Renal cortex interstitium (tissue), 11 donors: ENCODE data around the gene KRT73. TPM values are rescaled to one million over a fixed set of nuclear protein-coding genes. Genes with fewer than 3 reads are reported as not detected.

Experiments used
- DNase-seq, 11 donors: peaks; one replicate each; pipeline ENCODE4 v3.0.0-alpha.2; 2013; ENCODE audit warnings: low read depth in 9 of 11, low spot score in 4 of 11; ENCODE audit errors: extremely low read depth in 1 of 11
- polyA plus RNA-seq, 3 donors: library from polyadenylated mRNA; unstranded; fragments of 120-200 nt; gene quantifications; one replicate each; pipeline ENCODE4 v1.2.1, GENCODE V29; 2013; ENCODE audit not compliant: insufficient read length in 3 of 3

KRT73 gene
- polyA plus RNA-seq, 3 donors = 0.04 TPM; not detected in 2

DNA sequence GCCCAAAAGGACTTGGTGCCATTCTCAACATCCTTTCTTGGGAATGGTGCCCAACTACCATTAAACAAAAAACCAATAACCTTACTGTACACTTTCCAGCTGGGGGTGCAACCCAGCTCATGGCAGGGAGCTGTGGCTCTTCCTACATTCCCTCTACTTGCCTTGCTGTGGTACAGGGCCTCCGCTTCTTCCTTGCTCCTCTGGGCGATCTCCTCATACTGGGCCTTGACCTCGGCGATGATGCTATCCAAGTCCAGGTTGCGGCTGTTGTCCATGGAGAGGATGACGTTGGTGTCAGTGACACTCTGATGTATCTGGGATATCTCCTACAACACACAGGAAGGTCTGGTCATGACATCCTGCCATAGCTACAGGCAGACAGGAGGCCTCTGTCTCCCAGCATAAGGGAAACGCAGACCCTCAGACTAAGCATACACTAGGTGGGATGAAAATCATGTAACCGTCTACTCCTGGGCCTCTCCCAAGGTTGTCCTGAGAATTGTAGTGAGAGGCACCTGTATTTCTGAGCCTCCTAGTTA is 29.7 kb upstream of the KRT73 start:
- DNase-seq = no peak

DNA sequence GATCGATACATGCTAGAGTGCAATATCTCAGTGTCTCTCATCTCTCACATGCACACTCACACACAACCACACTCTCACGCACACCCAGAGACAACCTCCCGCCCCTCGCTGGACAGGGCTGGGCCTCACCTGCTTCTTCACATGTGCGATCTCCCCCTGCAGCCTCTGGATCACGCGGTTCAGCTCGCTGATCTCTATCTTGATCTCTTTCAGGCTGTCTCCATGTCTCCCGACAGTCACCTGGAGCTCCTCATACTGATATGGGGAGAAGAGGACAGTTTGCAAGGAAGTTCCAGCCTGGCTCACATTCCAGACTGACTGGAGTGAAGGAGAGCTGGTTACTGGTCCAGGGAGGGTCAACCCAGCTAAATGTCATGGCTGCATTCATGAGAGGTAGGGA is 29.2 kb upstream of the KRT73 start:
- DNase-seq = no peak

DNA sequence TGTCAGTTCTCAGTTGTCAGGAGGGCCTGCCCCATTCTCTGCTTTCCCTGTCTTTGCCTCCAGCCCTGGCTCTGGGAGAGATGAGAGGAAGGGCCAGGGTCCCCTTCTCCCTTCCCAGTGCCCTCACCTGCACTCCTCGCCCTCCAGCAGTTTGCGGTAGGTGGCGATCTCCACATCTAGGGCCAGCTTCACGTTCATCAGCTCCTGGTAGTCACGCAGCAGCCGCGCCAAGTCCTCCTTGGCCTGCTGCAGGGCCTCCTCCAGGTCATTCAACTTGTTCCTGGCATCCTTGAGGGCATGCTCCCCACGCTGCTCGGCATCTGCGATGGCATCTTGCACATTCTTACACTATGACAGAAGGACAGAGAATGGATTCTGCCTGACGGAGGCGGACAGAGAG is 28.3 kb upstream of the KRT73 start:
- no peak for DNase-seq

DNA sequence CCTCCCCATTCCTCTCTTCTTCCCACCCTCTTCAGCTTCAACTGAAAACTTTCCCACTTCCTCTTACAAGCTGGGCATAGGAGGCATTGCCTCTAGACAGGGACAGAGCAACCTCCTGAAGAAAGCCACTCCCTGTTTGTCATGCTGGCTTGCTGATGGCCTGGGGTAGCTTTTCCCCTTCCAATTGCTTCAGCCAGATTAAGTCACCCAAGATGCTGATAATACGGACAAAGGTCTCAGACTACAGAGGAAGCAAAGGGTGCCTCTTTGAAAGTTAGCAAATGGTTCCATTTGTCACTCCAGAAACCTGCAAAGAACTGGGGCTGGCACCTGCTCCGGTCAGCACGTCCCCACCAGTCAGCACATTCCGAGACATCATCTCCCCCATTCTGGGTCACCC is 27.6 kb upstream of the KRT73 start:
- no peak for DNase-seq

DNA sequence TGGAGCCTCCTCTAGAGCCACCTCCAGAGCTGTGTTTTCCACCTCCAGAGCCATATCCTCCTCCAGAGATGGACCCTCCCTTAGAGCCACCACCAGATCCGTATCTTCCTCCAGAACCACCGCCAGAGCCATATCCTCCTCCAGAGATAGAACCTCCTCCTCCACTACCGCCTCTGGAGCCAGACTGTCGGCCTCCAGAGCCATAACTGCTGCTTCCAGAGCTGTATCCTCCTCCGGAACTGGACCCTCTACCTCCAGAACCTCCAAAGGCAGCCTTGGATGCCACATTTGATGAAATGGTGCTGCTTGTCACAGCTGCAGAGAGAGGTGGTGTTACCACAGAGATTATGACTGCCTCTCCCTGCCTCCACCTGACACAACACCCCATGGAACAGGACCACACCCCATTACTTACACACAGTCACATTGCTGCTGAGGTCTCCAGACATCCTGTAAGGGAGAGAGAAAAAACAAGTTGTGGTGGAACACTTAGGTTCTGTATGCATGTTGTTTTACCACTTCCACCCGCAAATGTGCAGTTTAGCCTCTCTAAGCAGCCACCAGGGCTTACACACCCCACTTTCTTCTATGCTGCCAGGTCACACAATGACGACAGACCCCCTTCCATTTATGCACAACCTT is 26.9 kb upstream of the KRT73 start:
- DNase-seq = no peak

DNA sequence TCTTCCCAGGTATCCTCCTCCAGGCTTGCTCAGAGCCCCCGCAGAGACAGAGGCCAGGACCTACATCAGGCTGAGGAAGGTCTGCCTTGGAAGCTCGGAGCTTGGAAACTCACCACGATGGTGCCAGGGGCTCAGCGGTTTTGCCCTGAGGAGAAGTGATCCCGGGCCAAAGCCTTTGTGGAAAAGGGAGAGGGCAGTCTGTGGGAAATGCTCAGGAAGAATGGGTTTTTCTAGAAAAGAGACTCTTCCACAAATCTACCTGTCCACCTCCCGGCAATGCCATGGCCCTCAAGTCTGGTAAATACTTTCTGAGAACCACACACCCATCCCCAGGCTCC is 25.7 kb upstream of the KRT73 start:
- DNase-seq = no peak

DNA sequence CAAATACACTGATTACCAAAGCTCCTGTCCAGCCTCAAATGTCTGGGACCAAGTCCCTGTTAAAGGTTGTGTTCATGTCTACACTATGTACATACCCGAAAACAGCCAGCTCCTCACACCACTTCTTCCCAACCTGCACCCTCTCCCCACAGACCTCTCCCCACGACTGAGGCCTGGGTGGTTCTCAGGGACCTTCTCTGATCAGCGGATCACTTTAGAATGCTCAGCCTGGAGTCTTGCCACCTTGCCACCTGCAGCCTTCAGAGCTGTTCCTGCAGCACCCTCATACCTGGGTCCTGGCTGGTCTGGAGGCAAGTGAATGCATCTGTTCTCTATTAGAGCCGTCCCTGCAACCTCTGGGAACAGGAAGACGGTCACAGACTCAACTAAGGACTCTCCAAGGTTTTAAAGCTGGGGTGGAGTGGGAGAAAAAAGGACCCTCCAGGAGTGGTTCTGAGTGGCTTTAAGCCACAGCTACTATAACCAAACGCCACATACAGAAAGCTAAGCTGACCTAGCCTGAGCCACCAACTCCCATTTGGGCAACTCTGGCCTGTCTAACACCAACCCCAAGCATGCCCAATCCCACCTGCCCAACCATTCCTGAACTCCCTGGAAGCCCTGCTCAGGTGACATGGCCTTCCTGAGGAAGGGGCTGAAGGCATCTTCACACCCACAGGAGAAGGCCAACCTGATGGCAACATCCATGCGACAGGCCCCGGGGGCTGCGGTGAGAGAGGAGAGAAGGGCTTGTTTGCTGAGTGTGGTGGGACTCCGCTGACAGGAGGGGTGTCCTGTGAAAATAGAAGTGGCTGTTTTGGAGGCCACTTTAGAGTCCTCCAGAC is 25.1 kb upstream of the KRT73 start:
- DNase-seq = no peak

DNA sequence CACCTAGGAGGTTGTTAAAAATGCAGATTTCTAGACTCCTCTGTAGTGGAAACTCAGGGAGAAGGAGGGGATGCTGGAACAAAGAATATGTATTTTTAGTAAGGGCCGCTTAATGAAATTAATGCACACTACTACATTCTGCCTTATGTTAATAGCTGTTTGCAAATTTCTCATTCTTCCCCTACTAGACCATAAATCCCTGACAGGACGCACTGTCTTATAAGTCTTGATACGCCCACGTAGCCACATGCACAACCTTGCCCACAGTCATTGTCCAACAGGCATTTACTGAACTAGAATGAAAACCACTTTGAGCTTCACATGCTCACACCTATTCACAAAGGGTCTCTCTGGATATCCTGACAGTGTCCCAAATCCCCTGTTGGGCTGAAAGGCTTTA is 23.1 kb upstream of the KRT73 start:
- no peak for DNase-seq

DNA sequence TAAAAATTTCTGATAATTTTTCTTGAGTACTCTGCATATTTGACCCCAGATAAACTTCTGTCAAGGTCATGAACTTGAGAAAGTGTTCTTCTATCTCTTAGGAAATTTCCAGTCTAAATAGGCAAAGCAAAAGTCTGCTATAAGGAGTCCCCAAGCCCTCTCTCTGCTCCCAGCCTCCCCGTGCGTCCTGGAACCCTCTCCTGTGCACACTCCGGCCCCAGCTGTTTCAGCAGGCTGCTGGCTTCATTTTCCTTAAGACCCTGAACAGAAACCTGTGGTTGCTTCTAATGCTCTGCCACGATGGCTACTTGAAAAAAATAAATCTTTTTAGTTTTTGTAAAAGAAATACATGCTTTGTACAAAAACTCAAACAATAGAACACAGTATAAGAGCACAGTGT is 18.9 kb upstream of the KRT73 start:
- no peak for DNase-seq

DNA sequence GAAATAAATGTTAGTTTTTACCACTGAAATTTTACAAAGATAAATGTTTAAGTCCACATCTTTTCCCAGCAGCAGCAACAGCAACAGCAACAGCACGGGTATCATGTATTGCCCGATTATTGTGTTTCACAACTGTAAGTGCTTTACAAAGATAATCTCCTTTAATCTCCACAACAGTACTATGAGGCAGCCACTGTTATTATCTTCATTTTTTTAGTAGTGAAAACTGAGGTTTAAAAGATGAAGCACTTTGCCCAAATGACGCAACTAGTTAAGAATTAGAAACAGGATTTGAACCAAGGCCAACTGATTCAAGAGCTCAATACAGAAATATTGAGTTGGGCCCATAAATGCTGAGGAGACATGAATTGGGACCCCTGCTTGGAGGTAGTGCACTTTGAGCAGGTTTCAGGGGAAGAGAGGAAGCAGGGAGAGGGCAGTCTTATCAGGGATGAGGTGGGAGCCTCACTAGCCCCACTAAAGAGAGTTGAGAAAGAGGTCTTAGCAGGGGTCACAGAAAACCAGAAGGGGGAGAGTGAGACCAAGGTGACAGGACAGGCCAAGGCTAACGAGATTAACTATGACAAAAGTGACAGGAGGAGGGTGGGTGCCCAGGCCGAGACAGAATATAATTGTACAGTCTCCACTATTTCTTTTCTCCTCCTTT is 18.4 kb upstream of the KRT73 start:
- DNase-seq = no peak

DNA sequence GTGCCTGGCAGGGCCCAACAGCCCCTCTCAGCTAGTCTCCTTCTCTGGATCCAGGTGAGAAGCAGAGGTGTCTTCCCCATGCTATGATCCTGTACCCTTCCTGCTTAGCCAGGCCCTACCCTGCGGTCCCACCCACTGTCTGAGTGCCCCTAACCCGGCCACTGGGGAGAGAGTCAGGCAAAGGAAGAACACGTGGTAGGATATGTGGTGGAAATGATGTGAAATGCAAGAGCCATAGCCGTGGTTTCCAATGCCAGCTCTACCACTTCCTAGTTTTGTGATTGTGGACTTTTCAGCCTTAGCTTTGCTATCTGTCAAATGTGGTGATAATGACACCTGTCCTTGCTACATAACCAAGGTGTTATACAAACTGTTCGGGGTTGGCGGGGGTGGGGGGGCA is 17.8 kb upstream of the KRT73 start:
- no peak for DNase-seq

DNA sequence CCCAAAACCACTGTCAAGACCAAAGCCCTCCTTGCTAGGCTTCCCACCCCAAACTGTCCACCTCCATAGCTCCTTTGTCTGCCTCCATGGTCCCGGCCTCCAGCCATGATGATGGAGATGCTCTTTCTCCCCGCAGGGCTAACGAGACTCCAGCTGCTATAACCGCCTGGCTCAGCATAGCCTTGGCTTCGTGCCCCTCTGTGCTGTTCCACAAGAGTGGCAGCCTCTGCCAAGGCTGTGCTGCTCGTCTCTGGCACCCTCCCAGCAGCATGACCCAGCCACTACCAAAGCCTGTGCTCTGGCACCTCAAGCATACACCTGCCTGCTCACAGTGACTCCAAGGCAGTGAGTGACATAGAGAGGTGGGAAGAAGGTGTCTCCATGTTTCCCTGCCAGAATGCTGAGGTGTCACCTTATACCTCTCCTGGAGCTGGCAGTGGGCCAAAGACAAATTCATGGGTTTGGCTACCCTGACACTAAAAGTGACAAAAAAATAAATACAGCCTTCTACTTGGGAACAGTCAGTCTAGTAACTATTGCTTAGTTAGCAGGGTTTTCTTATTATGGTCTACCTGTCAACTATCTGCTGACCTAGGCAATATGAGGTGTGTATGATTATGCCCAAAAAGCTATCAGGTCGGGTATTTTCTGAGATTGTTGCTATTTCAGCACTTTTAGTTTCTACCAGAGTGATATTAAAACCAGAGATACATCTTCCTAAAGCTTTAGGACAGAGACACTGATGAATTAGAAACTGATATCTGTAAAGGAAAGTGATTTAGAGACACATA is 16.1 kb upstream of the KRT73 start:
- no peak for DNase-seq

DNA sequence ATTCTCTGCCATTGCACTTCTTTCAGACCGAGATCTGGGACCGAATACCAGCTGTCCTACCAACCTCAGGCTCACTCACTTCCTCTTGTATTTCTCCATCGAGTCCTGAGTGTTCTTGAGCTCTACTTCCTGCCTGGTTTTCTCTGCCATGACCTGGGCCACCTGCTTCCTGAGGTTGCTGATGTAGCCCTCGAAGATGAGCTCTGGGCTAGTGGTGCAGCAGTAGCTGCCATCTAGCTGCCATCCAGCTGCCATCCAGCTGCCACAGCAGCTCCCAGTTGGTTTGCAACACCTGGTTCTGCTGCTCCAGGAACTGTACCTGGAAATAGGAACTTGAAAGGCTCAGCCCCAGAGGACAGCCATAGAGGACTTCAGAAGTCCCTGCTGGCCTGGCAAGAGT is 15.0 kb upstream of the KRT73 start:
- no peak for DNase-seq

DNA sequence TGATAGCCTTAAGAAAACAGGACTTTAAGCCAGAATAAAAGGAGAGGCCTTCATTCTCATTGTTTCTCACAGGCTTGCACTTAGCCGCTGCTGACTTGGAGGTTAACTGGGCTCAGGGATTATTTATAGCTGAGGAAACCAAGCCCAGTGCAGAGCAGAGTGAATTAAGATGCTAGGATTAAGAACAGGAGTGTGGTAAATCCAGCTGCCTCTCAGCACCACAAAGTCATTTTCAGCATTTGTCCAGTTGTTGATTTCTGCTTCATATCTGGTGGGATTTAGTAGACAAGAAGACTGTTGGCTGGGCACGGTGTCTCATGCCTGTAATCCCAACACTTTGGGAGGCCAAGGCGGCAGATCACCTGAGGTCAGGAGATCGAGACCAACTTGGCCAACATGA is 14.3 kb upstream of the KRT73 start:
- DNase-seq = peak in 4 of 11 donors; percentile 3 to 20 (median 10)

DNA sequence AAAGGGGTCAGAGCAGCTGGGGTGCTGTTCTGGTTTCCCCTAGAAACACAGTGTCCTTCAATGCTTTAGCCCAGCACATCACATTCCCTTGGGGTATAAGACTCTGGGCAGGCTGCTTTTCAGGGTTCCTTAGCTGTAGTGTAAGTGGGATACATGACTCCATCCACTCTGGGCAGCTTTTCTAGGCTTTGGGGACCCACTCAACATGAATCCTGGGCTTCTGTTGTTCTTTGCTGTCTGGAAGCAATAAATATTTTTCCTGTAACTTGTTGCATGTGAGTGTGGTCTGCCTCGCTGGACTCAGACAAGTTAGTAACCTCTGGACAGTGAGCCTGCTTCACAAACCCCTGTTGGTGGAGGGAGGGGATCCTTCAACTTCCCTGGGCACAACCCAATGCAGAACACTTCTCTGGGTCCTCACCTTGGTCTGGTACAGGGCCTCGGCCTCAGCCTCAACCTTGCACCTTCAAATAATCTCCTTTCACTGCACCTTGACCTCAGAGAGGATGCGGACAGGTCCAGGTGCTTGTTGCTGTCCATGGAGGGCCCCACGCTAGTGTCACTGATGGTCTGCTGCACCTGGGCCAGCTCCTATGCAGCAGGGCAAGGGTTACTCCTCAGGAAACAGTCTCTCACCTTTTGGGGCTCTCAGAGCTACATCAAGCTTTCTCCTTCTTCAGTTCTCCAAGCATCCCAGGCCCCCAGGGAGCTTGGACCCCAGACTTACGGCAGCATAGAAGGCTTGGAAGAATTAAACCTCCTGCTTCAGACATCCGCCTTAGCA is 13.5 kb upstream of the KRT73 start:
- no peak for DNase-seq

DNA sequence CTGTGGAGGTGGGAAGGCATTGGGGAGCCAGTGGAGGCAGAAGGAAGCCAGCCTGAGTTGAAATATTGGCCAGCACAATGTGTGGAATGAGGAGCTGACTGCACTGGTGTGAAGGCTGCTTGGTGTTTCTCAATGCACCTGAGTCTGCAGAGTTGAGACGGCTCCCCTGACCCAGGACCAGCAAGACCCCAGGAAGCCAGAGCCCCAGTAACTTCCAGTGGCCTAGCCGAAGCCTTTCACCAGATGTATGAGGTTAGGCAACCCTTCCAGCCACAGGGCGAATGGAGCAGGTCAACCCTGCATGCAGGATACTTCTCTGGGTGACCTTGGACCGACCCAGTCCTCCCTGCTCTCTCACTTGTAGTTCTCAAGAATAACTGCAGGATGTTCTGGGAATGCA is 12.9 kb upstream of the KRT73 start:
- no peak for DNase-seq

DNA sequence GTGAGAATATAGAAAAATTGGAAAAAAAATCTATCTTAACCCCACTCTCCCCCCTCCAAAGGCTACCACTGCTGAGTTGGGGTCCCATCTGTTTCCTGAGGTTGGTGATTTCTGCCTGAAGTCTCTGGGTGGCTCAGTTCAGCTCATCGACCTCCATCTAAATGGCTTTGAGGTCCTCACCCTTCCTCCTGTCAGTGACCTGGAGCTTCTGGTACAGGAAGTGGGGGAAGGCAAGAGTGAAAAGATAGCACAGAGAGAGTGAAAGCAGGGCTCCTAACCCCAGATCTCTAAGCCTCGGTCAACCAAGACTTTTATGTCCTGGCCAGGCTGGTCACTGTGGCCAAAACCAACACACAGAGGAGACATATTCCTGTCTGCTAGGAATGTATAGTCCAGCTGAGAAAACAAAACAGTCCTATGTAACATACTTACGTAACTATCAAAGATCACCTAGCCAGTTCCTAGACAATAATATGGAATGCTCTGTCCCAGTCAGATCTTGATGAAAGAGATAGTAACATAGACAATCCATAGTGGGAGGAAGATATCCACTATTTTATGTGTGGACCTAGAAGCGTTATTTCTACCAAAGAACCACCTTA is 12.3 kb upstream of the KRT73 start:
- no peak for DNase-seq

DNA sequence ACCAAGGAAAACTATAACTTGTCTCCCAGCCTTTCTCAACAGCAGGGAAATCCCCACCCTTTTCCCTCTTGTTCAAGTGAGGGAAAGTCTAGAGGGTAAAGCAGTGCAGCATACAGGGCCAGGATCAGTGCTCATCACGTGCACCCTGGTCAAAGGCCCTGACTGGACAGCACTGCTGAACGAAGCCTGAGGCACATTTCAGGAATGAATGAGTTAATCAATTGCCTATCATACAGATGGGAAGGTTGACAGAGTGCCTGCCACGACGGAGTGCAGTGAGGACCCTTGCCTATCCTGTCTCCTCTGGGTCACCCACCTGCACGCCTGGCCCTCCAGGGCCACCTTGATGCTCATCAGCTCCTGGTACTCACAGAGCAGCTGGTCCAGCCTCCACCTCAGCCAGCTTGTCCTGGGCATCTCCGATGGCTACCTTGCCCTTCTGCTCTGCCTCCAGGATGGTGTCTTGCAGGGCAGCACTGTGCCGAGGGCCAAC is 11.7 kb upstream of the KRT73 start:
- DNase-seq = no peak
